ENCODE measurements around the gene SYT7.

DNA sequence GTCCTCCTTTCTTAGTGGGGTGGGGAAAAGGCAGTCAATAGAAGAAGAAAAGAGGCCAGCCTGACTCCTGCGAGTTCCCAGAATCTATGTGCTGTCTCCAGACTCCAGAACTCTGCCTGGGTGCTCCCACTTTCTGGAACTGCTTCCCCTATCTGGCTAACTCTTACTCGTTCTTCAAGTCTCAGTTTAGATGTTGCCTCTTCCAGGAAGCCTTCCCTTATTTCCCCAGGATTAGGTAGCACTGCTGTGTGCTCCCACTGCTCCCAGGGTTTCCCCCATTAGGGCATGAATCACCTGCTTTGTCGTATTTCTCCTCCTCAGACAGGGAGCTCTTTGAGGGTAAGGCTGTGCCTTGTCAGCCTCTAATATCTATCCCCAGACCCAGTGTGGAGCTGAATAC is 17.5 kb upstream of the SYT7 start:
- TF ChIP-seq, protein P1, sequence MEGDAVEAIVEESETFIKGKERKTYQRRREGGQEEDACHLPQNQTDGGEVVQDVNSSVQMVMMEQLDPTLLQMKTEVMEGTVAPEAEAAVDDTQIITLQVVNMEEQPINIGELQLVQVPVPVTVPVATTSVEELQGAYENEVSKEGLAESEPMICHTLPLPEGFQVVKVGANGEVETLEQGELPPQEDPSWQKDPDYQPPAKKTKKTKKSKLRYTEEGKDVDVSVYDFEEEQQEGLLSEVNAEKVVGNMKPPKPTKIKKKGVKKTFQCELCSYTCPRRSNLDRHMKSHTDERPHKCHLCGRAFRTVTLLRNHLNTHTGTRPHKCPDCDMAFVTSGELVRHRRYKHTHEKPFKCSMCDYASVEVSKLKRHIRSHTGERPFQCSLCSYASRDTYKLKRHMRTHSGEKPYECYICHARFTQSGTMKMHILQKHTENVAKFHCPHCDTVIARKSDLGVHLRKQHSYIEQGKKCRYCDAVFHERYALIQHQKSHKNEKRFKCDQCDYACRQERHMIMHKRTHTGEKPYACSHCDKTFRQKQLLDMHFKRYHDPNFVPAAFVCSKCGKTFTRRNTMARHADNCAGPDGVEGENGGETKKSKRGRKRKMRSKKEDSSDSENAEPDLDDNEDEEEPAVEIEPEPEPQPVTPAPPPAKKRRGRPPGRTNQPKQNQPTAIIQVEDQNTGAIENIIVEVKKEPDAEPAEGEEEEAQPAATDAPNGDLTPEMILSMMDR (IDR thresholded peaks at IDR 0.05; ENCODE audit: borderline replicate concordance, extremely low read depth, low read length, poor library complexity, severe bottlenecking): no peak
- no peak for TF ChIP-seq EZH2 (IDR thresholded peaks at IDR 0.05; ENCODE audit: borderline replicate concordance, low read depth, low read length, severe bottlenecking)

All from DND-41 (cell line).